ENCODE measurements around the gene PIEZO1. TPM values are rescaled to one million over a fixed set of nuclear protein-coding genes. Genes with fewer than 3 reads are reported as not detected.

Gene PIEZO1
- total RNA-seq, 4 donors from 2014 or later = 81.2 to 145 (median 113) TPM

GRCh38 chr16:88749358-88749757 lies 35.7 kb downstream of the PIEZO1 start:
- Histone ChIP-seq H3K9me3 (no peaks in the 10 kb centered on the region), H3K4me1 (peaks cover 0 to 19% of the 10 kb centered on the region in 2 donors), H3K36me3 (no peaks in the 10 kb centered on the region), H3K27ac (no peak overlapping the region), H3K4me3 (replicated peaks in 1 of 3) (no peak overlapping the region), H3K27me3 (no peaks in the 10 kb centered on the region)
- intact Hi-C loops (cut with DNase I) = no loop called here
- WGBS, 2 donors = 95 to 98% methylated on average over 16 to 26 of the region's 26 CpGs
- DNase-seq = no peak
- no peak for TF ChIP-seq CTCF (IDR thresholded peaks at IDR 0.05)
- TF ChIP-seq POLR2A (IDR thresholded peaks at IDR 0.05) = no peak

GRCh38 chr16:88748364-88748763 lies 36.7 kb downstream of the PIEZO1 start:
- Histone ChIP-seq H3K27ac (no peak overlapping the region), H3K9me3 (no peaks in the 10 kb centered on the region), H3K4me3 (replicated peaks in 1 of 3) (no peak overlapping the region), H3K36me3 (no peaks in the 10 kb centered on the region), H3K4me1 (peaks cover 0 to 26% of the 10 kb centered on the region in 2 donors), H3K27me3 (no peaks in the 10 kb centered on the region)
- 93 to 95% methylated on average over 3 to 11 of the region's 12 CpGs for WGBS, 2 donors
- intact Hi-C loops (cut with DNase I) = no loop called here
- TF ChIP-seq CTCF (IDR thresholded peaks at IDR 0.05) = no peak
- no peak for TF ChIP-seq POLR2A (IDR thresholded peaks at IDR 0.05)
- DNase-seq = no peak

- Histone ChIP-seq H3K36me3 (no peaks in the 10 kb centered on the region), H3K27ac (no peak overlapping the region), H3K4me3 (replicated peaks in 1 of 3) (no peak overlapping the region), H3K9me3 (no peaks in the 10 kb centered on the region), H3K4me1 (peaks cover 0 to 26% of the 10 kb centered on the region in 2 donors), H3K27me3 (no peaks in the 10 kb centered on the region)
- DNase-seq = no peak
- WGBS, 2 donors = 87 to 90% methylated on average over 14 to 25 of the region's 26 CpGs
- intact Hi-C loops (cut with DNase I) = no loop called here
- TF ChIP-seq CTCF (IDR thresholded peaks at IDR 0.05) (no peak), POLR2A (IDR thresholded peaks at IDR 0.05) (no peak)
Measured at GRCh38 chr16:88747588-88748301, 37.3 kb downstream of the PIEZO1 start.

- no peak for DNase-seq
- Histone ChIP-seq H3K27me3 (no peaks in the 10 kb centered on the region), H3K27ac (no peak overlapping the region), H3K9me3 (no peaks in the 10 kb centered on the region), H3K4me3 (replicated peaks in 1 of 3) (no peak overlapping the region), H3K4me1 (peaks cover 0 to 26% of the 10 kb centered on the region in 2 donors), H3K36me3 (no peaks in the 10 kb centered on the region)
- intact Hi-C loops (cut with DNase I) = no loop called here
- TF ChIP-seq CTCF (IDR thresholded peaks at IDR 0.05) (no peak), POLR2A (IDR thresholded peaks at IDR 0.05) (no peak)
- WGBS, 2 donors = 74 to 79% methylated on average over 11 to 15 of the region's 17 CpGs
Measured at GRCh38 chr16:88746506-88746905, 38.5 kb downstream of the PIEZO1 start.
